Measurements from ENCODE around the gene TMEM132C.

DNA sequence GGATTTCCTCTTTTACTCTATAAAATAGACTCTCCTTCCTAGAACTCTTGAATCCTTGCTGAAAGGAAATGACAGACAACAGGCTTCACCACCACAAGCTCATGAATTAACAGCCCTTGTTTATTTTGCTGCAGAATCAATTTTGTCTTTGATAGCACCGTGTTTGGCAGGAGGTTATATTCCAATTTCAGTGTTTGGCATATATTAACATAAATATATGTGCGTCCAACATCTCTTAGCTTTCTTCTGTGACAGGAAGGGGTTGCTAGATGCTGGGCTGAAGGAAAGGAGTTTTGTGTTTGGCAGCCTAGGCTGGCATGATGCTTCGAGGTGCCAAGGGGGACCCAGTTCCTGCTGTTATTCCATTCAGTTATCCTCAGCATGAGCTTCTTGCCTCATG is 126.4 kb downstream of the TMEM132C start:
- TF ChIP-seq RXRA (CRISPR knock-in tag; IDR thresholded peaks at IDR 0.05): no peak
- TF ChIP-seq CTCF (CRISPR knock-in tag; IDR thresholded peaks at IDR 0.05): no peak
- TF ChIP-seq SMC3 (IDR thresholded peaks at IDR 0.05; ENCODE audit: low read length): no peak
- no peak for TF ChIP-seq EZH2 (conservative IDR thresholded peaks at IDR 0.05; ENCODE audit: low read depth, low read length)
- TF ChIP-seq SIN3A (IDR thresholded peaks at IDR 0.05; ENCODE audit: borderline replicate concordance, low read depth, low read length): no peak
